ENCODE measurements around the gene VSTM2L.

VSTM2L gene

DNA sequence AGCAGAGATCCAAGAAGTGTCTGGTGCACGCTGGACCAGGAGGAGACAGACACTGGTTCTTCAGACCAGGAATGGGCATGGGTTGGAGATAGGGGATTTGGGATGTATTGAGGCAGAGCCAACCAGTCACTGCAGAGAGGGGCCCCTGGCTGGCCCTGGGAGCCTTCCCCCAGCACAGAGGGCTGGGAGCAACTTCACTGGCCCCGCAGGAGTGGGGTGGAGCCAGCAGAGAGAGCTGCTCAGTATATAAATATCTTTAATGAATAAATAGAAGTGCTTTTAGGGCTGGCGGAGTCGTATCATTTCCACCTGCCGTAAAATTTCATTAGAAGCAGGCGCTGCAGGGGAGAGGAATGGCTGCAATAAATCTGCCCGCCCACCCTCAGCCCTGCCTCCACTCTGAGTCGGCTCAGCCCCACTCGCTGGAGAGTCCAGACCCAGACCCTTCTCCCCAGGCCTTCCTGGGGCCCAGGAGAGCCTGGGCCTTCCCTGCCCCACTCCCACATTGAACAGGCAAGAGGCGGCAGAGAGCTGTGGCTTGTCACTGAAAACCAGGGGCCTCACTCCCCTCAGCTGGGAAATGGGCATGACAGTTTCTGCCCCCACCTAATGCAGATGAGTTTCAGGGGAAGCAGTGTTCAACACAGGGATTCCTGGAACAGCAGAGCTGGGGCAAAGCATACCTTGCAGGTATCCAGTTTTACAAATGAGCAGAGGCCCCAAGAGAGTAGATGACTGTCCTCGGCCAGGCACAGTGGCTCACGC lies 23.9 kb upstream of the VSTM2L start:
- TF ChIP-seq, protein P1, sequence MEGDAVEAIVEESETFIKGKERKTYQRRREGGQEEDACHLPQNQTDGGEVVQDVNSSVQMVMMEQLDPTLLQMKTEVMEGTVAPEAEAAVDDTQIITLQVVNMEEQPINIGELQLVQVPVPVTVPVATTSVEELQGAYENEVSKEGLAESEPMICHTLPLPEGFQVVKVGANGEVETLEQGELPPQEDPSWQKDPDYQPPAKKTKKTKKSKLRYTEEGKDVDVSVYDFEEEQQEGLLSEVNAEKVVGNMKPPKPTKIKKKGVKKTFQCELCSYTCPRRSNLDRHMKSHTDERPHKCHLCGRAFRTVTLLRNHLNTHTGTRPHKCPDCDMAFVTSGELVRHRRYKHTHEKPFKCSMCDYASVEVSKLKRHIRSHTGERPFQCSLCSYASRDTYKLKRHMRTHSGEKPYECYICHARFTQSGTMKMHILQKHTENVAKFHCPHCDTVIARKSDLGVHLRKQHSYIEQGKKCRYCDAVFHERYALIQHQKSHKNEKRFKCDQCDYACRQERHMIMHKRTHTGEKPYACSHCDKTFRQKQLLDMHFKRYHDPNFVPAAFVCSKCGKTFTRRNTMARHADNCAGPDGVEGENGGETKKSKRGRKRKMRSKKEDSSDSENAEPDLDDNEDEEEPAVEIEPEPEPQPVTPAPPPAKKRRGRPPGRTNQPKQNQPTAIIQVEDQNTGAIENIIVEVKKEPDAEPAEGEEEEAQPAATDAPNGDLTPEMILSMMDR (IDR thresholded peaks at IDR 0.05; ENCODE audit: borderline replicate concordance, control extremely low read depth, extremely low read depth, insufficient read depth, missing control alignments): no peak
- no peak for DNase-seq (ENCODE audit: low spot score)
- in situ Hi-C loops (cut with MboI; ENCODE audit: low sequenced_read_pairs, unreplicated experiment): no loop called here

DNA sequence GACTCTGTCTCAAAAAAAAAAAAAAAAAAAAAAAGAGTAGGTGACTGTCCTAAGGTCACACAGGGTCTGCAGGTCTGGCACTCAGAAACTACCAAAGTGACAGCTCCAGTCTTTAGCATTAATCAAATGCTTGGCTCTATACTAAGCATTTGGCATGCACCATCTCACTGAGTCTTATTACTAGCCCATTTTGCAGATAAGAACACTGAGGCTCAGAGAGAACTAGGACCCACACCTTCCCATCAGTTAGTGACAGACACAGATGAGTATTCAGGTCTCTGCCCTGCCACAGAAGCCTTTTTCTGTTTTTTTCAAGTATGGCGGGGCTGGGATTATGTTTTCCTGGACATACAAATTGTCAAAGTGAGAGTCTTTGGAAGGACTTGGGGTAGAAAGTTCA lies 23.1 kb upstream of the VSTM2L start:
- TF ChIP-seq, protein P1 (IDR thresholded peaks at IDR 0.05; ENCODE audit: borderline replicate concordance, control extremely low read depth, extremely low read depth, insufficient read depth, missing control alignments): no peak
- in situ Hi-C loops (cut with MboI; ENCODE audit: low sequenced_read_pairs, unreplicated experiment): loop anchor here (10.0 kb wide), 1 partner anchor 305 kb away; no protein-coding TSS in a partner anchor
- no peak for DNase-seq (ENCODE audit: low spot score)

DNA sequence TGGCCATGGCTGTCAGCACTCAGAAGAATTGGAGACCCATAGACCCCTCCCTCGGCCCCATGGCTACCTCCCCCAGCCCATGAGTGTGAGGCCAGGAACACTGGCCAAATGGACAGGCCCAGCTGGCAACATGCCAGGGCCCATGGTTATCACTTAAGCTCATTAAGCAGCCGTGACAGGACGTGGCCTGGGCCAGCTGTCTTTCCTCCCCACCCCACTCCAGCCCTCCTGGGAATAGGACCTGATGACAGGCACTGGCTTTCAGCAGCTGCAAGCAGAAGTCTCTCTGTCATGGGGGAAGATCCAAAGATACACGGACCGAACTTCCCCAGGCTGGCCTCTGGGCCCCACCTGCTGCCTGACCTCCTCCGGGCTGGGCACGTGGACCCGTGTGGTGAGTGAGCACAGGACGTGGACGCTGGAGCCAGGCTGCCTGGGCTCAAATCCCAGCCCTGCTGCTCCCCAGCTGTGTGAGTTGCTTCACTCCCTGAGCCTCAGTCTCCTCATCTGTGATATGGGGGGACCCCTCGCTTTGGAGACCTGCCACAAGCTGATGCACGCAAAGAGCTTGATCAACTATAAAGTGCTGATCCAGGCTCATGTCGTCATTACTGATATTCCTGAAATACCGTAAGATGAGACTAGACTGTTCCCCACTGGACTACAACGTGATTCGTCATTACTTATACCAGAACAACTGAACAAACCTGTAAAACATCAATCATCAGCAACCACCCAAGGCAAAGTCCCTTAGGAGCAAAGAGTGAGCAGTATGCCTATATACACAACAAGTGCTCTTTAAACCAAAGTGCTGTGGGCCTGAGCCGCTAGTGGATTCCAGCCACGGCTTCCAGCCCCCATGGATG lies 22.0 kb upstream of the VSTM2L start:
- in situ Hi-C loops (cut with MboI; ENCODE audit: low sequenced_read_pairs, unreplicated experiment): loop anchor here (10.0 kb wide), 1 partner anchor 306 kb away; no protein-coding TSS in a partner anchor
- no peak for DNase-seq (ENCODE audit: low spot score)
- TF ChIP-seq, protein P1 (IDR thresholded peaks at IDR 0.05; ENCODE audit: borderline replicate concordance, control extremely low read depth, extremely low read depth, insufficient read depth, missing control alignments): no peak

DNA sequence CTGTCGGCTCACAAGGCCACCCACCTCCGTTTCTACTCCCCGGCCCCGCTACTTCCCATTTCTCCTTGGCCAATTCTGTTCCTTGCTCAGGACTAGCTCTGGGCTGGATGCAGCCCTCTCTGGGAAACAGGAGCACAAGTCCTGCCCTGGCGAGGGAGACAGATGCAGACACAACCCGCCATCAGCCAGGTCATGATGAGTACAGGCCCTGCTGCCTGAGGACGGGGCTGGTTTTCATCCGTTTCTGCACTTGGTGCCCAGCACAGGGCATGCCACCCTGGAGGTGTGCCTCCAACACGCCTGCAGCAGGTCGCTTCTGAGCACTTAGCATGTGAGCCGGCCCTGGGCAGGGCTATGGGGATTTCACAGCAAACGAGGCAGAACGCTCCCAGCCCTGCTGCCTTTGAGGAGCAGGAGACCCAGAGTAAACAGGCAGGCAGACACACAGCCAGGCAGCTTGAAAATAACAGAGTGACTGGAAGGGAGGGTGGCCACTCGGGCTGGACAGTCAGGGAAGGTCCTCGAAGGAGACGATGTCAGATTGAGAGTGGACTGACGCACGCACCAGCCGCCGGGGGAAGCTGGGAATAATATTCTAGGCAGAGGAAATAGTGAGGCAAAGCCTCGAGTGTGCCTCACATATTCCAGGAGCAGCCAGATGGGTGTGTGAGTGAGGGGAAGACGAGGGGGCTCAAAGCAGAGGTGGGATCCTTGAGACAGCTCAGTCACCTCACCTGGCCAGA lies 21.2 kb upstream of the VSTM2L start:
- TF ChIP-seq, protein P1 (IDR thresholded peaks at IDR 0.05; ENCODE audit: borderline replicate concordance, control extremely low read depth, extremely low read depth, insufficient read depth, missing control alignments): no peak
- in situ Hi-C loops (cut with MboI; ENCODE audit: low sequenced_read_pairs, unreplicated experiment): loop anchor here (10.0 kb wide), 1 partner anchor 307 kb away; no protein-coding TSS in a partner anchor
- DNase-seq (ENCODE audit: low spot score): no peak

DNA sequence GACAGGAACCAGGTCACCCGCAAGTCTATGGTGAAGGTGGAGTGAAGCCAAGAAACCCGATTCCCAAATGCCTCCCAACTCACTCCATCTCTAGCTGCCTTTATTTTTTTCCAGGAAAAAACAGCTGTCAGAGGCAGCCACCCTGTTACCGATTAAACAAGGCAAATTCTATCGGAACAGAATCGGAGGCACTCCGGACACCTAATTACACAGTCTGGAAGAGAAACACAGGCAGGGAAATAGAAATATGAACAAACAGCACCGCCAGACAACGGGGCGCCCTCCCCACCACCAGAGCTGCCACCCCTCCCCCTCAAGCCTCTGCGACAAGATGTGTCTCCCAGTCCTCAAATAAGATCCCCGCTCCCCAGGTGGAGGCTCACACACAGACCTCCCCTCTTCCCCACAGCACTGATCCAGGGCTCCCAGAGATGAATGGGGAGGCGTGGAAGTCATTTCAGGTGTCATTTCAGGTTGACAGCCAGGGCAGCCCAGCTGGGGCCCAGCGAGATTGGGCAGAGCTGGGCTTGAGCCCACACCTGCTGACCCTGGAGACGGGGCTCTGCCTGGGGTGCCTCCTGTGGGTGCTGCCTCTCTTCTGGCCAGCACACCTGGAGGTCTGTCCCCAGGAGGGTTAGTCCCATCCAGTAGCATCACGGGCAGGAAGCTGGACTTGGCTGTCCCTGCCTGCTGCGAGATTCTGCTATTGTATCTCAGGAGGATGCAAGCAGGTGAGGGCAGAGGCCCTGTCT lies 19.8 kb upstream of the VSTM2L start:
- DNase-seq (ENCODE audit: low spot score): no peak
- TF ChIP-seq, protein P1 (IDR thresholded peaks at IDR 0.05; ENCODE audit: borderline replicate concordance, control extremely low read depth, extremely low read depth, insufficient read depth, missing control alignments): no peak
- in situ Hi-C loops (cut with MboI; ENCODE audit: low sequenced_read_pairs, unreplicated experiment): loop anchor here (10.0 kb wide), 1 partner anchor 308 kb away; no protein-coding TSS in a partner anchor

Measured in GM13976 (cell line).